HEK293T (cell line): ENCODE measurements around the gene KIAA1210.
A peak's percentile ranks its signal among the peaks of the same experiment; 100 is the strongest.

Experiments used
- CTCF ChIA-PET: fragments of 350-600 bp; formaldehyde crosslinking; extraction: SDS; loops from one replicate; lab custom pipeline; 2021; ENCODE audit warnings: antibody characterized with exemption, inconsistent platforms; lab: Yijun Ruan, JAX
- POLR2A ChIA-PET: fragments of 350-600 bp; formaldehyde crosslinking; extraction: SDS; loops from one replicate; lab custom pipeline; 2020; ENCODE audit warnings: antibody characterized with exemption, inconsistent platforms; lab: Yijun Ruan, JAX
- DNase-seq: peaks from one replicate; pipeline ENCODE4 v3.0.0; 2012; ENCODE audit warnings: mixed read lengths; ENCODE audit errors: extremely low spot score
- ARNT ChIP-seq: fragments of 450-650 bp; IDR thresholded peaks from 2 replicates; pipeline ENCODE4 v1.6.1; 2017; ENCODE audit warnings: mild to moderate bottlenecking
- BHLHE40 ChIP-seq: fragments of 450-650 bp; IDR thresholded peaks from 2 replicates; pipeline ENCODE4 v1.6.1; 2016; ENCODE audit warnings: mild to moderate bottlenecking, moderate library complexity, borderline replicate concordance
- CTBP1 ChIP-seq: fragments of 450-650 bp; IDR thresholded peaks from 2 replicates; pipeline ENCODE4 v1.6.1; 2016; ENCODE audit warnings: borderline replicate concordance
- ELF4 ChIP-seq: fragments of 450-650 bp; IDR thresholded peaks from 2 replicates; pipeline ENCODE4 v1.6.1; 2017; ENCODE audit warnings: antibody characterized with exemption
- FOXA1 ChIP-seq: fragments of 450-650 bp; IDR thresholded peaks from 2 replicates; pipeline ENCODE4 v1.6.1; 2016; ENCODE audit warnings: mild to moderate bottlenecking
- FOXK2 ChIP-seq: fragments of 450-650 bp; IDR thresholded peaks from 2 replicates; pipeline ENCODE4 v1.6.1; 2016; ENCODE audit warnings: mild to moderate bottlenecking
- FOXM1 ChIP-seq: fragments of 450-650 bp; IDR thresholded peaks from 2 replicates; pipeline ENCODE4 v1.6.1; 2017; ENCODE audit warnings: mild to moderate bottlenecking, borderline replicate concordance
- HDGF ChIP-seq: fragments of 450-650 bp; IDR thresholded peaks from 2 replicates; pipeline ENCODE4 v1.6.1; 2017; ENCODE audit warnings: antibody characterized with exemption, borderline replicate concordance
- L3MBTL2 ChIP-seq: fragments of 450-650 bp; conservative IDR thresholded peaks from 2 replicates; pipeline ENCODE4 v1.6.1; 2016; ENCODE audit warnings: mild to moderate bottlenecking
- LEF1 ChIP-seq: fragments of 450-650 bp; IDR thresholded peaks from 2 replicates; pipeline ENCODE4 v1.6.1; 2017; ENCODE audit warnings: mild to moderate bottlenecking, borderline replicate concordance
- NFRKB ChIP-seq: fragments of 450-650 bp; IDR thresholded peaks from 2 replicates; pipeline ENCODE4 v1.6.1; 2016; ENCODE audit warnings: mild to moderate bottlenecking, moderate library complexity
- PKNOX1 ChIP-seq: fragments of 450-650 bp; IDR thresholded peaks from 2 replicates; pipeline ENCODE4 v1.6.1; 2016
- SP1 ChIP-seq: fragments of 450-650 bp; IDR thresholded peaks from 2 replicates; pipeline ENCODE4 v1.6.1; 2017
- SUZ12 ChIP-seq: fragments of 450-650 bp; IDR thresholded peaks from 2 replicates; pipeline ENCODE4 v1.6.1; 2016; ENCODE audit warnings: mild to moderate bottlenecking
- TARDBP ChIP-seq: fragments of 450-650 bp; IDR thresholded peaks from 2 replicates; pipeline ENCODE4 v1.6.1; 2016
- ZNF384 ChIP-seq: fragments of 450-650 bp; IDR thresholded peaks from 2 replicates; pipeline ENCODE4 v1.6.1; 2016

The KIAA1210 gene

GRCh38 chrX:119118780-119119395 is 8.7 kb downstream of the KIAA1210 start:
- POLR2A ChIA-PET = no interaction called here
- DNase-seq = peak; percentile 85
- CTCF ChIA-PET = interaction anchor here (0.6 to 1.5 kb wide), 12 partner anchors 9 to 374 kb away, joined by 3 to 11 read pairs (median 4); partner anchors contain the start of gene KIAA1210
- TF ChIP-seq HDGF = no peak
- no peak for TF ChIP-seq SUZ12
- TF ChIP-seq PKNOX1 = peak; percentile 44; the same call in 1 of the 2 replicates
- TF ChIP-seq BHLHE40 = no peak

- TF ChIP-seq L3MBTL2 = no peak
- TF ChIP-seq FOXA1 = no peak
- no peak for TF ChIP-seq NFRKB
- no peak for TF ChIP-seq FOXK2
- TF ChIP-seq BHLHE40 = no peak
- no peak for TF ChIP-seq TARDBP
- TF ChIP-seq LEF1 = no peak
- no peak for TF ChIP-seq PKNOX1
- TF ChIP-seq ZNF384 = no peak
- DNase-seq = no peak
- CTCF ChIA-PET = interaction anchor here (0.6 kb wide), 1 partner anchor 693 kb away, joined by 3 read pairs; no protein-coding TSS in a partner anchor
- POLR2A ChIA-PET = no interaction called here
These were observed 20.4 kb downstream of the KIAA1210 start for GRCh38 chrX:119107206-119107605.

GRCh38 chrX:119105826-119106225 is 21.8 kb downstream of the KIAA1210 start:
- ChIA-PET CTCF (interaction anchor here (1.3 kb wide), 1 partner anchor 13 kb away, joined by 3 read pairs; no protein-coding TSS in a partner anchor), POLR2A (no interaction called here)
- no peak for DNase-seq
- no peak for TF ChIP-seq SUZ12
- no peak for TF ChIP-seq ZNF384
- no peak for TF ChIP-seq ELF4
- no peak for TF ChIP-seq ARNT
- no peak for TF ChIP-seq BHLHE40
- TF ChIP-seq PKNOX1 = no peak
- no peak for TF ChIP-seq L3MBTL2
- no peak for TF ChIP-seq TARDBP
- TF ChIP-seq CTBP1 = no peak
- TF ChIP-seq FOXM1 = no peak
- no peak for TF ChIP-seq NFRKB
- TF ChIP-seq FOXK2 = no peak
- no peak for TF ChIP-seq HDGF
- TF ChIP-seq LEF1 = no peak
- TF ChIP-seq SP1 = no peak

GRCh38 chrX:119101168-119101567 is 26.4 kb downstream of the KIAA1210 start:
- ChIA-PET POLR2A (no interaction called here), CTCF (no interaction called here)
- TF ChIP-seq PKNOX1 (peak; percentile 73), FOXK2 (no peak)
- no peak for DNase-seq

- ChIA-PET CTCF (no interaction called here), POLR2A (no interaction called here)
- no peak for DNase-seq
- no peak for TF ChIP-seq ELF4
- no peak for TF ChIP-seq FOXA1
- no peak for TF ChIP-seq ZNF384
These were observed 31.7 kb downstream of the KIAA1210 start for GRCh38 chrX:119095936-119096335.

GRCh38 chrX:119094819-119095218 is 32.8 kb downstream of the KIAA1210 start:
- TF ChIP-seq ARNT (no peak), FOXA1 (no peak), ZNF384 (no peak), SP1 (no peak), FOXM1 (no peak)
- ChIA-PET POLR2A (no interaction called here), CTCF (no interaction called here)
- DNase-seq = no peak
